GM12865 (cell line): ENCODE data around the gene ACSBG1.

Source experiments
- DNase-seq: peaks from one replicate; pipeline ENCODE4 v3.0.0; 2010; ENCODE audit warnings: low read depth
- H3K4me3 ChIP-seq: 2 replicates; pipeline ENCODE4 v1.5.1; 2011; ENCODE audit warnings: mild to moderate bottlenecking, low read depth, low read length, control low read depth
- TF ChIP-seq, protein P1 (sequence below): IDR thresholded peaks from 2 replicates; pipeline ENCODE4 v1.5.1; 2011; ENCODE audit warnings: low read length, control low read depth, low read depth, inconsistent platforms; ENCODE audit not compliant: insufficient read depth; ENCODE audit errors: missing control alignments

Gene ACSBG1

GRCh38 chr15:78204351-78205309 lies 29.7 kb downstream of the ACSBG1 start:
- H3K4me3 ChIP-seq, result no peak overlapping the region
- DNase-seq, result no peak
- TF ChIP-seq, protein P1, sequence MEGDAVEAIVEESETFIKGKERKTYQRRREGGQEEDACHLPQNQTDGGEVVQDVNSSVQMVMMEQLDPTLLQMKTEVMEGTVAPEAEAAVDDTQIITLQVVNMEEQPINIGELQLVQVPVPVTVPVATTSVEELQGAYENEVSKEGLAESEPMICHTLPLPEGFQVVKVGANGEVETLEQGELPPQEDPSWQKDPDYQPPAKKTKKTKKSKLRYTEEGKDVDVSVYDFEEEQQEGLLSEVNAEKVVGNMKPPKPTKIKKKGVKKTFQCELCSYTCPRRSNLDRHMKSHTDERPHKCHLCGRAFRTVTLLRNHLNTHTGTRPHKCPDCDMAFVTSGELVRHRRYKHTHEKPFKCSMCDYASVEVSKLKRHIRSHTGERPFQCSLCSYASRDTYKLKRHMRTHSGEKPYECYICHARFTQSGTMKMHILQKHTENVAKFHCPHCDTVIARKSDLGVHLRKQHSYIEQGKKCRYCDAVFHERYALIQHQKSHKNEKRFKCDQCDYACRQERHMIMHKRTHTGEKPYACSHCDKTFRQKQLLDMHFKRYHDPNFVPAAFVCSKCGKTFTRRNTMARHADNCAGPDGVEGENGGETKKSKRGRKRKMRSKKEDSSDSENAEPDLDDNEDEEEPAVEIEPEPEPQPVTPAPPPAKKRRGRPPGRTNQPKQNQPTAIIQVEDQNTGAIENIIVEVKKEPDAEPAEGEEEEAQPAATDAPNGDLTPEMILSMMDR, result no peak

- TF ChIP-seq, protein P1, result no peak
- no peak for DNase-seq
- no peak overlapping the region for H3K4me3 ChIP-seq
These were observed 30.8 kb downstream of the ACSBG1 start for GRCh38 chr15:78203346-78204225.

DNA sequence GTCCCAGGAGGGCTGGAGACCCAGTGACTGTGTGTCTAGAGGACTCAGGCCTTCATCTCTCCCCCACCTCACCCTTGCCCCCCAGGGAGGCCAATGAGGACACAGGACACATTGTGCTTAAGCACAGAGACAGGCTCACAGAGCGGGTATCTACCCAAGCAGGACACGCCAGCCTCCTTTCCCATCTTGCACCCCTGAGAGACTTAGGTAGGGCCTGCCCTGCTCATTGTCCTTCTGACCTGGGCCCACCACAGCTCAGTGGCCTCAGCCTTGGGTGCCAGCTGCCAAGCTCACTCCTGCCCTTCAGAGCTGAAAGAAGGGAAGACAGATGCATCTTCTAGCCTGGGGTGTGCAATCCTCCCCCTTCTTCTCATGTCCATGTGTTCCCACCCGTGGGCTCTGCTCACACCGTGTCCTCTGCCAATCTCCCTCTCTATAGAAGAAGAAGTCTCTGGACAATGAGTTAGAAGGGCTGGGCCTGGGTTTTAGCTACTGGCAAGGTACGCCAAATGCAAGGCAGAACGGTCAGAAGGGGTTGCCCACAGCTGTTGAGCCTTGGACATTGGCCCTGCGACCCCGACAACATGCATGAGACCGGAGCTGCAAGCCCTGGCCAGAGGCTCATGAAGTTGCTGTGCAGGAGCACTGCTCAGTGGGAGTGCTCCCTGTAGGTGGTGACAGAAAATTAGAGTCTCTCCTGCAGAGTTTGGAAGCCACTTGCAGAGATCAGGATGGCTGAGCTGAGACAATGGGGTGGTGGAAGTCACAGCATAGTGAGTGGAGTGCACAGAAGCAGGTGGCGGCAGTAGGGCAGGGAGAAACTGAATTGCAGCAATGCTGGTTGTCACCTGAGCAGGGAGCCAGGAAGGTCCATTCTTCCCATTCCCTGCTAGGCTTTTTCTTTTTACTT lies 32.8 kb downstream of the ACSBG1 start:
- no peak overlapping the region for H3K4me3 ChIP-seq
- no peak for DNase-seq
- TF ChIP-seq, protein P1, result no peak

- TF ChIP-seq, protein P1, result no peak
- DNase-seq, result no peak
- H3K4me3 ChIP-seq, result no peak overlapping the region
These were observed 34.0 kb downstream of the ACSBG1 start for GRCh38 chr15:78200276-78200930.

DNA sequence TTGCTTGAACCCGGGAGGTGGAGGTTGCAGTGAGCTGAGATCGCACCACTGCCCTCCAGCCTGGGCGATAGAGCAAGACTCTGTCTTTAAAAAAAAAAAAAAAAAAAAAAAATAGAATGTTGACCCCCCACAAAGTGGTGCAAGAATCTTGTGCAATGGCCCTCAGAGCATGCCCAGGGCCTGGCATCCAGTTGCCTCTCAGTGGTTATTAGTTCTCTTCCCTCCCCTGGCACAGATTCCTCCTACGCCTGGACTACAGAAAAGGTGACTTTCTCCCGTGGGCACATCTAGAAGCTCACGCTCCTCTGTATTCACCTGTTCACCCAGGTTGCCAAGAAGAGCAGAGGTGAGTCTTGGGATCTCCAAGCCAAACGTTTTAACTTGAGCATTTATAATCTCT lies 36.7 kb downstream of the ACSBG1 start:
- no peak for DNase-seq
- TF ChIP-seq, protein P1, result no peak
- no peak overlapping the region for H3K4me3 ChIP-seq

GRCh38 chr15:78195735-78196201 lies 38.6 kb downstream of the ACSBG1 start:
- DNase-seq, result peak; percentile 69
- TF ChIP-seq, protein P1, result peak; percentile 88

More at GRCh38 chr15:78195735-78196201, 38.6 kb downstream of the ACSBG1 start:
- no peak overlapping the region for H3K4me3 ChIP-seq
